Activated B cell treated with CpG ODN at 0.5 μM for 24 hours (primary cell): ENCODE measurements around the gene WDR59. TPM values are rescaled to one million over a fixed set of nuclear protein-coding genes. Genes with fewer than 3 reads are reported as not detected.
"Not testable (repeated sequence)": the region's sequence is repeated elsewhere in the genome, so short reads cannot be mapped to it uniquely, and the experiment has no call there.

Experiments used
- ATAC-seq: fragments of 200-7000 bp; cut with Tn5 transposase; one replicate; pipeline ENCODE4 v1.10.0; 2021; ENCODE audit warnings: low read depth, mild to moderate bottlenecking, moderate library complexity
- CTCF ChIA-PET: fragments of 350-600 bp; sonication (Branson Sonifier 250); formaldehyde crosslinking; loops from one replicate; lab custom pipeline; 2021; ENCODE audit warnings: antibody characterized with exemption; lab: Charles Lee
- POLR2A ChIA-PET: fragments of 350-600 bp; sonication (Branson Sonifier 250); formaldehyde crosslinking; loops from one replicate; lab custom pipeline; 2021; ENCODE audit warnings: antibody characterized with exemption; lab: Charles Lee
- DNase-seq: peaks from one replicate; pipeline ENCODE4 v3.0.0; 2022
- H3K27ac Mint-ChIP-seq: one replicate; pipeline ENCODE4 v1.8.0; 2020; ENCODE audit warnings: mixed read lengths
- H3K27me3 Mint-ChIP-seq: one replicate; pipeline ENCODE4 v1.8.0; 2021; ENCODE audit warnings: mixed read lengths
- H3K36me3 Mint-ChIP-seq: one replicate; pipeline ENCODE4 v1.8.0; 2021; ENCODE audit warnings: low read depth, mixed read lengths
- H3K4me1 Mint-ChIP-seq: one replicate; pipeline ENCODE4 v1.8.0; 2021; ENCODE audit warnings: mixed read lengths
- H3K4me3 Mint-ChIP-seq: one replicate; pipeline ENCODE4 v1.8.0; 2020; ENCODE audit warnings: mild to moderate bottlenecking, mixed read lengths
- H3K9me3 Mint-ChIP-seq: one replicate; pipeline ENCODE4 v1.8.0; 2020; ENCODE audit warnings: mixed read lengths
- CTCF ChIP-seq: fragments of 200-600 bp; IDR thresholded peaks from one replicate; pipeline ENCODE4 v1.8.0; 2022; ENCODE audit warnings: antibody characterized with exemption, mild to moderate bottlenecking
- intact Hi-C: fragments of 100-400 bp; cut with micrococcal nuclease; formaldehyde crosslinking; loops from one replicate; pipeline ENCODE4 v1.15.1; 2024
- total RNA-seq: library from RNA; stranded (reverse); gene quantifications from 2 replicates; pipeline ENCODE4 v1.2.3, GENCODE V29; 2022

Gene WDR59
- total RNA-seq, 1 donor from 2014 or later: 93.3 TPM

GRCh38 chr16:74921051-74921450 is 63.9 kb downstream of the WDR59 start:
- no peak for TF ChIP-seq CTCF
- no peak overlapping the region for H3K4me3 Mint-ChIP-seq
- CTCF ChIA-PET: no interaction called here
- no peaks in the 10 kb centered on the region for H3K9me3 Mint-ChIP-seq
- no peaks in the 10 kb centered on the region for H3K27me3 Mint-ChIP-seq
- intact Hi-C loops: no loop called here
- no peak overlapping the region for H3K27ac Mint-ChIP-seq
- no peaks in the 10 kb centered on the region for H3K4me1 Mint-ChIP-seq
- peaks cover 82% of the 10 kb centered on the region for H3K36me3 Mint-ChIP-seq
- POLR2A ChIA-PET: no interaction called here
- no peak for ATAC-seq
- no peak for DNase-seq

DNA sequence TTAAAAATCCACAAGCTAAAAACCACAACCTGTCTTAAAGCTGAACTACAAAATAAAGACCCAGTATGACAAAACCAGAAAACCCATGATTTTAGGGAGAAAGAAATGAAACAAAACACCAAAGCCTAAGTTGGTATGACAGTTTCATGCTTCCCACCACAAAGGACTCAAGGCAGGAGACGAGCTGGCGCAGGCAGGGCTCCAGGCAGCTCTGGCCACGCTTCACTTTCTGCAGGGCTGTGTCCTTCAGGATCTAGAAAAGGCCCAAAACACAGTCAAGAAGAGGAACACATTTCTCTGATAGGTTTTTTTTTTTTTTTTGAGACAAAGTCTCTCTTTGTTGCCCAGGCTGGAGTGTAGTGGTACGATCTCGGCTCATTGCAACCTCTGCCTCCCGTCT is 75.3 kb downstream of the WDR59 start:
- Mint-ChIP-seq H3K27me3 (no peaks in the 10 kb centered on the region), H3K9me3 (peaks cover 15% of the 10 kb centered on the region), H3K27ac (no peak overlapping the region), H3K36me3 (peaks cover 85% of the 10 kb centered on the region), H3K4me1 (no peaks in the 10 kb centered on the region), H3K4me3 (no peak overlapping the region)
- ATAC-seq (no peak), DNase-seq (no peak)
- CTCF ChIA-PET: no interaction called here
- intact Hi-C loops: no loop called here
- POLR2A ChIA-PET: no interaction called here
- no peak for TF ChIP-seq CTCF

- DNase-seq, H3K27me3 Mint-ChIP-seq, H3K4me1 Mint-ChIP-seq, intact Hi-C loops, H3K27ac Mint-ChIP-seq, POLR2A ChIA-PET, H3K4me3 Mint-ChIP-seq, ATAC-seq, CTCF ChIA-PET: not testable (repeated sequence)
- peaks cover 81% of the 10 kb centered on the region for H3K36me3 Mint-ChIP-seq
- H3K9me3 Mint-ChIP-seq: peaks cover 15% of the 10 kb centered on the region
Observed at GRCh38 chr16:74908759-74909158, 76.2 kb downstream of the WDR59 start.

GRCh38 chr16:74903901-74904678 is 80.8 kb downstream of the WDR59 start:
- Mint-ChIP-seq H3K27ac (no peak overlapping the region), H3K9me3 (peaks cover 2% of the 10 kb centered on the region), H3K4me3 (no peak overlapping the region), H3K36me3 (peaks cover 76% of the 10 kb centered on the region), H3K27me3 (no peaks in the 10 kb centered on the region), H3K4me1 (no peaks in the 10 kb centered on the region)
- ChIA-PET CTCF (no interaction called here), POLR2A (no interaction called here)
- ATAC-seq: no peak
- DNase-seq: no peak
- intact Hi-C loops: no loop called here
- TF ChIP-seq CTCF: no peak

- H3K27ac Mint-ChIP-seq: no peak overlapping the region
Observed at GRCh38 chr16:74903120-74903519, 81.8 kb downstream of the WDR59 start.

More at GRCh38 chr16:74903120-74903519, 81.8 kb downstream of the WDR59 start:
- POLR2A ChIA-PET: no interaction called here
- Mint-ChIP-seq H3K36me3 (peaks cover 79% of the 10 kb centered on the region), H3K4me3 (no peak overlapping the region), H3K9me3 (peaks cover 2% of the 10 kb centered on the region), H3K27me3 (no peaks in the 10 kb centered on the region), H3K4me1 (no peaks in the 10 kb centered on the region)
- intact Hi-C loops: no loop called here
- no peak for DNase-seq
- ATAC-seq: no peak
- TF ChIP-seq CTCF: no peak
- CTCF ChIA-PET: no interaction called here
